Right kidney (tissue), 1 donor: ENCODE data around the gene CAVIN3.
"Not testable (repeated sequence)": the region's sequence is repeated elsewhere in the genome, so short reads cannot be mapped to it uniquely, and the experiment has no call there.

Experiments used
- DNase-seq: peaks from one replicate; pipeline ENCODE4 v3.0.0-alpha.2; 2016

CAVIN3 gene

DNA sequence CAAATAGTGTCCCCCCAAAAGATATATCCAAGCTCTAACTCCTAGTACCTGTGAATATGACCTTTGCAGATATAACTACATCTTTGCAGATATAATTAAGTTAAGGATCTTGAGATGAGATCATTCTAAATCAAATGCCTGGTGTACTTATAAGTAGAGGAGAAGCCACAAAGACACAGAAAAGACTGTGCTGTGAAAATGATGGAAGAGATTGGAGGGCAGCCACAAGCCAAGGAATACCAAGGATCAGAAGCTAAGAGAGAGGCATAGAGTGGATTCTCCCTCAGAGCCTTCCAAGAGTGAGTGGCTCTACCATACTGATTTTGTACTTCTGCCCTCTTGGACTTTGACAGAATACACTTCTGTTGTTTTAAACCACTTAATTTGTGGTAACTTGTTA lies 7.5 kb upstream of the CAVIN3 start:
- no peak for DNase-seq

DNA sequence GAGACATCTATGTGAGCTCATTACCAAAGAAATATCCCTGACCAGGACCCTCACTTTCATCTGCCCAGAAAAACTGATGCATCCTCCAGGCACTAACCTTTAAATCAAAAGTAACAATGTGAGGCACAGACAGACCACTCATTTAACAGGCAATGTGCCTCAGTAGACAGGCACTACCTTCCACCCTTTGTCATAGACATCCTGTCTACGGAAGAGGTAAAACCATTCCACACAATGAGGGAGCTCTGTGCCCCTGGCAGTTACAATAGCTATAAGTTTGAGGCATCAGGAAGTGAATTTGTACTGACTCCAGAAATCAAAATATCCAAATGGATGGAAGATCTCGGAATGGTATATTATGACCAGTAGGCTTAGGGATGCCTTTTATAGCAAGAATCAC lies 6.7 kb upstream of the CAVIN3 start:
- DNase-seq: no peak

DNA sequence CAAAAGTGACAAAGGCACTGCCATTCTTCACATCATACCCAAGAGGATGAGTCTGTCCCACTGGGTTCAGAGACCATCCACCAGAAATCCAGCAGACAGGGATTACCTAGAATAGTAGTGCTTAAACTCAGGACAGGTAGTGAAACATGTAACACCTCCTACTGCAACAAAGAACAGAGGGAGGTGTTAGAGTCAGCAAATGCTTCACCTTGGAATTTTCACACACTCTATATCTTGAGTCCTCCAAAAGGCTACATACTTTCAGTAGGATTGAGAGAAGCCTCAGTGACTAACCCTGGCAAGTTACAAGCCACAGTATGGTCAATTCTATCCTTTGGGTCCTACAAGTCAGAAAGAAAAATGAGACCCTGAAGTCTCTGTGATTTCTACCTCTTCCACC lies 6.0 kb upstream of the CAVIN3 start:
- no peak for DNase-seq

DNA sequence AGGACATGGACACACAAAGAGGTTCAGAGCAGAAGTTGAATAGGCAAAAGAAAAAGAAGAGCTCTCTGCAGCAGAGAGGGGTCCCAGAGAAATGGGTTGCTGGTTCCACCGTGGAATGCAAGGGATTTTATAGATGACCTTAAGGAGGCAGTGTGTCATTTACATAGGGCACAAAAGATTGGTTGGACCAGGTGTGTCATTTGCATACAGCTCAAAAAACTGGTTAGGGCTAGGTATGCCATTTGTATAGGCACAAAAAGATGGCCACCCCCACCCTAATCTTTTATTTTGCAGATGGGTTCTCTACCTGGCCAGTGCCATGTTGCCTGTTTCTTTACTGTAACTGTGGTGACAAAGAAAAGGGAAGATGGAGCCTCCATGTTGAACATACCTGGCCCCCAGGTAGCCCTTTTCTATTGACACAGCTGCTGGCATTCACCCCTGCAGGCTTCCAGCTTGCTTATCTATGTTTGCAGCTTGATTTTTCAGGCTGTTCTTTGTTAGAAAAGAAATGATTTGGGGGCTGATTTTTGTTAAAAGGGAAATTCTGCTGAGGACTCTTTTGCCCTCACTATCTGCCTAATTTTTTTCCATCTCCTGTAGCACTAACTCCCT lies 3.1 kb upstream of the CAVIN3 start:
- DNase-seq: no peak

DNA sequence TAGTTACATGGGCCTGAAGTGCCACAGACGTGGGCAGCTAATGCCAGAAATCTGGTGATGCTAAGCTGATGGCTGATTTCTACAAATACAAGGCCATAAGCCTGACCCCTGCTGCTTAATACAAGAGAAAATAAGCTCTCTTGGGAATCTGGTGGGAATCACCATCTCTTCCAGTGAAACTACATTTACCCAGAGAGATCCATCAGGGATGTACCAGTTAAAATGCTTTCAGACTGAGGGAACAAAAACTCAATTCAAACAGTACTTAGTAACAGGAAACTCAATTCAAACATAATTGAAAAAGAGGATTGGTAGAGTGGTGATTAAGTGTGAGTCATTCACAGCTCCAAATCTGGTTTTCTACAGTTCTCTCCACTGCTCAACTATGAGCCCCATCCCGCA lies 1.7 kb upstream of the CAVIN3 start:
- DNase-seq: no peak

DNA sequence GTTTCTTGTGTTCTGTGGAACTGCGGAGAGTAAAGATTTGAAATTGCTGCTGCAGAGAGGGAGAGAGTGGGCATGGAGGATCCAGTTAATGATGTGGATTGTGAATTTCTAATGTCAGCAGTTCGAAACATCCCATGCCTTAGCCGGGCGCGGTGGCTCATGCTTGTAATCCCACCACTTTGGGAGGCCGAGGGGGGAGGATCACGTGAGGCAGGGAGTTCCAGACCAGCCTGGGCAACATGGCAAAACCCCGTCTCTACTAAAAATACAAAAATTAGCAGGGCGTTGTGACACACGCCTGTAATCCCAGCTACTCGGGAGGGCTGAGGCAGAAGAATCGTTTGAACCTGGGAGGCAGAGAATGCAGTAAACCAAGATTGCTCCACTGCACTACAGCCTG lies 1.1 kb upstream of the CAVIN3 start:
- no peak for DNase-seq

DNA sequence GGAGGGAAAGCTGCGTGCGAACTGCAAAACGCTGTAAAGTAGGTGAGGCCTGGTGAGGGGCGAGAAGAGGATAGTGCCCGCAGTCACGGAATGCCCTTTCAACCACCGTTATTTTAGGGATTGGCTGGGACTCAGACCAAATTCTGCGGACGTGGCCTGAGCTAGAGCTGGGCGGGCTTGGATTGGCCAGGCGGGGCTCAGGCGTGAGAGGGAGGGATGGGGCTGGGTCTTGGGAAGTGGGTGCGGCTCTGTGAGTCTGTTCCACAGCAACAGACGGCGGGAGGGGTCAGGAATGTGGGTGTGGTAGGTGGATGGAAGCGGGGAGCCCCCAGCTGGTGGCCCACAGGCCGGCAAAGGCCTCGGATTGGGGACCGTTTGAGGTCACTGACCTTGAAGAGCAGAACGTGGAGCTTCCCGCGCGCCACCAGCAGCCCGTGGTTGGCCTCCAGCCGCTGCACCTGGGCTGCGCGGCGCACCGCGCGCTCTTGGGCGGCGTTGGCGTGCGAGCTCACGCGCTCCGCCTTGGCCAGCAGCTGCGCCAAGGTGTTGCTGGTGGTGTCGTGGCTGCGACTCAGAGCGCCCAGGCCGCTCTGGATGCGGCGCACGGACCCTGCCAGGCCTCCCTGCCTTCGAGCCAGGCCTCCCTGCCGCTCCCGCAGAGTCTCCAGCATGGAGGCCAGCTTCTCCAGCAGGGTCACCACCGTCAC lies 444 bp downstream of the CAVIN3 start:
- DNase-seq: peak; percentile 92

DNA sequence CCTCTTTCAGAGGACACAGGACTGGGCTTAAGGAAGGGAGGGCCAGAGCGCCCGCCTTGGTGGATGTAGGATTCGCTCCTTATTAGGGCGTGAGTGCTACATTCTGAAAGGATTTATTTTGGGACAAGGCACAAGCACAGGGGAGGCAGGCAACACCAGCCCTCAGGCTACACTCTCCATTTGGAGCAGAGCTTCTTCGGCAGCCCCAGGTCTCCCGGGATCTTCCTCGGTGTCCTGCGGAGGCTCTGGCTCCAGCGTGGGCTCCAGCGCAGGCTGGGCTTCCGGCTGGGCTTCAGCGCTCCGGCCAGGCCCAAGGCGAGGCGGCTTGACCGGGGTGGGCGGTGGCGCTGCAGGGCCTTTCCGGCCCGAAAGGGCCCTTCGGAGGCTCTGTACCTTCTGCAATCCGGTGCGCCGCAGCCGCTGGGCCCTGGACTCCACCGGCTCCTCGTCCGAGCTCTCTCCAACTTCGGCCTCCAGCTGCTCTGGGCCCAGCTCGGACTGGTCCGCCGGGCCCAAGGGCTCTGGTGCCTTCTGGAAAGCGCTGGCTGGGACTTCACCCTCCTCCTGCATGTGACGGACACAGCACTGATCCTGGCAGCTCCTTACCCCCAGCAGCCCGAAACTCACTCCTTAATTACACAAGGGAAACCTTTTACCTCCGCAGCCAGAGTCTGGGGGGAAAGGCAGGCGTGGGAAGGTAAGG lies 1.1 kb downstream of the CAVIN3 start:
- DNase-seq: peak; percentile 84

DNA sequence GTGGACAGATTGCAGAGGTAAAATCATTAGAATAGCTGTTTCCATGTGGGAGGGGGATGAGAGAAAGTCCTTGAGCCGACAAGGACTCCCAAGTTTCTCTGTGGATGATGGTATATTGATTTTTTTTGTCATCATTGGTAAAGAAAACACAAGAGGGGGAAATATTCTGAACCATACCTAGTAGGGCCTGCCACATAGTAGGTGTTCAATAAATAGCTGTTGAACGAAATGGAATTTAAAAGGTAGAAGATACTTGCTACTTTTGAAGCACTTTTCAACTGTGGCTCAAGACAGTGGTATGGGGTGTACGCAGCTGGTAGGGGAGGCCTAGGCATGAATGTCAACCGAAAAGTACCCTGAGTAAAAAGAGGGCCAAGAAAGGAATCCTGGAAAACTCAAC lies 2.1 kb downstream of the CAVIN3 start:
- no peak for DNase-seq

DNA sequence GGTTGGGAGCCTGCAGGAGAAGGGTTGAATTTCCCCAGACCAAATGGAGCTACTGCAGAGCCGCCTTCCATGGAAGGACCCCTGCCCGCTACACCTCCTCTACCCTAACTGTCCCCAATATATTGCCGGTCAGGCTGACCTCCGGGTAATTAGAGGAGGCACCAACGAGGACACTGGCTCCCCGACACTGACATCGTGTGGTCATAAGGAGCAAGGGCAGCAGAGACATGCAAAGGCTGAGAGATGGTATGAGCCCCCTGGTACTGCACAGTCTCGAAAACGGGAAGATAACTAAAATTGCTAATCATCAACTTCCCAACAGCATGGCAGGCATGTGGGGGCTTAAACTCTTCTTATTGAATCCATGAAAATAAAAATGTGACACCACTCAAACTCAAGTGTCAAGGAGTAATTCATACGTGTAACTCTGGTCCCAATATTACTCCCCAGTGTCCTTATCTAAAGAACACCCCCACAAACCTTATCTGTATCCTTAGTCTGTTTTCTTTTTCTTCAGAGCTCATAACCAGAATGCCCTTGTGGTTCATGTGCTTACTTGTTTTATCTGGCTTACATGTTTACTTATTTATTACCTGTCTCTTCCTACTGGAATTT lies 4.4 kb downstream of the CAVIN3 start:
- no peak for DNase-seq

DNA sequence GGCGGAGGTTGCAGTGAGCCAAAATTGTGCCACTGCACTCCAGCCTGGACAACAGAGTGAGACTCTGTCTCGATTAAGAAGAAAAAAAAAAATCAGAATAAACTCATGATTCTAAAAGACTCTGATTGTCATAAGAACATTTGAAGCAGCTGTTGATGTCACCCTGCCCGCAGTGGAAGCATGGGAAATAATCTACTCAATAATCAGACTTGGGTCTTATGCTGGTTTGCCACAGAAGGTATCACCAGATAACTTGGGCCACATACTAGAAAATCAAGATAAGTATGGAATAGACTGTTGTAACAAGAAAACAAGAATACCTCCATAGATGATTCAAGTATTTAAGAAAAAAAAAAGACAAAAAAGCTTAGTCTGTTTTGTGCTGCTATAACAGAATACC lies 8.2 kb downstream of the CAVIN3 start:
- no peak for DNase-seq

DNA sequence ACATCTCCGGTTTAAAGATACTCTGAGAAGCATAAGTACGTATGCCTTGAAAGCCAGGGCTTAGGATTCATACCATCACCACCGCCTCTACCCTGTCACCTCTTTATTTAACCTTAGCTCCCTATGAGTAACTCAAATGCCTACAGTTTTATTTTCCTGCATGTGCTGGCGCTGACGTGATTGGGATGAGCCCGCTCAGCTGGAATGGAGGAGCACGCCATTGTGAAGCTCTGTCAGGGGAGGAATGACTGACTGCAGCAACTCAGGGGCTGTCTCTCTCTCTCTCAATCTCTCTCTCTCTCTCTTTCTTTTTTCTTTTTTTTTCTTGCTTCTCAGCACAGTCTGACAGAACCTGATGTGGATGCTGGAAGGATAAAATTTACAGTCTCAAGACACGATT lies 12.4 kb downstream of the CAVIN3 start:
- no peak for DNase-seq

DNA sequence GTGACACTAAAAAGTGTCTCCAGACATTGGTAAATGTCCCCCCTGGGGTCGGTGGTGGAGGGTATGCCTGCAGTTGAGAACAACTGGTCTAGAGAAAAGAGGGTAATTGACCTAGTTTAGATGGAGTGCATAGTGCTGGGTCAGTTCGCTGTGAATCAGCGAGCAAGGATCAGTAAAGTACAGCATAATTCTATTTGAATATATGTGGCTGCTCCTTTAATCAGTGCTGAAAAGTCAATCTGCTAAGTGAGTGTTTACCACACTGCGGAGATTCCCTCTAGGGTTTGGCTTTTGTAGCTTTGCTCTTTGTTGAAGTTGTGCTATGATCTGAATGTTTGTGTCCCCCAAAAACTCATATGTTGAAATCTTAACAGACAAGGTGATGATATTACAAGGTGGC lies 15.0 kb downstream of the CAVIN3 start:
- DNase-seq: no peak

DNA sequence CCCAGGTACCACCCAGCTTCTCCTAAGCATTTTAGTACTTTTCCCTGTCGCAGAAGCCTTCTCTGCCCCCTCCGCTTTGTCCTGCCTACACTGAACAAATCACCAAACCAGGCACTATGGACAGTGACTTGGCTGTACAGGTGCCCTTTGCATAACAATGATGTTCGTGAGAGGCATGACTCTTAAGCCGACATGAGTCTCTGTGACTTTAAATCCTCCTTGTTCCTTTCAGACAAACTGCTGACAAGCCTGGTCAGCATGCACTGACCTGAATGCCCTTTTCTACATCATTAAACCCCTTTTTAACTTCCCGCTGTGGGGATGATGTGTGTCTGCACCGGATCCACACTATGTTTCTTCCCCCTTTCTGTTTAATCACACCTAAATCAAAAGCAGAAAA lies 16.6 kb downstream of the CAVIN3 start:
- DNase-seq: no peak

DNA sequence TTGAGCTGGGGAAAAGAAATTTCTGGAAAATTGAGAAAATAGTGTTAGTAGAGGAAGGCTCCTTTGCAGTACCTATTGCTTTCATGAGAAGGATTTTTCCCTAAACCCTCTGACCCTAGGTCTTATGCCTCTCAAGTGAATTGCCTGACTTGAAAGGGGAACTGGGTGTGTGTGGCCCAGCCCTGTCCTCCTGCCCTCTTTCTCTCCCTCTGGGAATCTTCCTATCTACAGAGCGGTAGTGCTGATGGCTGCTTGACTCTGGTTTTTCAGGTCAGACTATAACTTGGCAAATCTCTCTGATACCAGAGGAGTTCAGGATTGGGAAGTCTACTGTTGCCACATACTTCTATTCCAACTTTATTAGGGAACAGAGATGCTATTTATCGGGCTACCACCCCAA lies 19.2 kb downstream of the CAVIN3 start:
- no peak for DNase-seq

DNA sequence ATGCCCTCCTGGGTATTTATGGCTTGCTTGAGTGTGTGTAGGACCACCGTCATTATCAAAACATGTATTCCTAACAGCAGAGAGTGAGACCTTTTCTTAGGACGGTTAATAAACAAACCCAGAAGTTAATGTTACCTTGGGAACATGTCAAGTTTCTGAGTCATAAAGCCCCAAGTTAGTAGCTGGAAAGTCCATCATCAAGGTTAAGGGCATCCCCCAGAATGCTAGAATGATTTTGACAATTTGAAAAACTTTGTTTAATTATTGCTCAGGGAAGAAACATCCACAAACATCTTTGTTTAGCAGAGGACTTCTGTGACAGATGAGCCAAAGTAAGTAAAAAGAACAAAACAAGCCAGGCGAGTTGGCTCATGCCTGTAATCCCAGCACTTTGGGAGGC lies 20.0 kb downstream of the CAVIN3 start:
- DNase-seq: no peak

DNA sequence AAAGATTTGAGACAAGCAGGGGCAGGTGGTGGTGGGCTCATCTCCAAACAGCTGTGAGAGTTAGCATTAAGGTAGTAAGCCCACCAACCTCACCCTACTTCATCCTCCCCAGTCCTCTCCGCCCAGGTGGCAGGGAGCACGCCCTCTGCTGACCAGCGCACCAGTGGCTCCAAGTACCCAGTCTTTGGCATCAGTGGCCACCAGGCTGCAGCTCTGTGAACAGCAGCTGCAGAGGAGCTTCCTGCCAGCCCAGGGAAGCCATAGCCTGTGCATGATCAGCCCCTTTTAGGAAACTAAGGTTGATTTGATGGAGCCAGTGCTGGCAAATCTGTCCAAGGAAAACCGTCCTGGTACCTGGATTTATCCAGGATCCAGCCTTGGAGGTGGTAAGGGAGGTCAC lies 21.7 kb downstream of the CAVIN3 start:
- DNase-seq: no peak

DNA sequence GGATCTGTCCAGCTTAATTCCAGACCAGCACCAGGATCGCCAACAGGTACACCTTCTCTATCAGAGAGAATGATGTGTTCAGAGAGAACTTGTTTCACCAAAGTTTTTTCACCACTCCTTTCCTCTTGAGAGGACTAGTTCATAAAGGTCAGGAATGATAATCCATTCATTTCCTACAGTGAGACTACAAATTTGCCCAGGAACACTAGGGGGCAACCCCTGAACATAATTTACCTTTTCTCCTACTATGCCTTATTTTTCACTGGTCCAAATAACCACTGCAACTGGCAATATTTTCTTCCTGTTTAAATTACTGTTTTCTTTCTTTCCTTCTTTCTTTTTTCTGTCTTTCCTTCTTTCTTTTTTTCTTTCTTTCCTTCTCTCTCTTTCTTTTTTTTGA lies 22.5 kb downstream of the CAVIN3 start:
- DNase-seq: no peak

DNA sequence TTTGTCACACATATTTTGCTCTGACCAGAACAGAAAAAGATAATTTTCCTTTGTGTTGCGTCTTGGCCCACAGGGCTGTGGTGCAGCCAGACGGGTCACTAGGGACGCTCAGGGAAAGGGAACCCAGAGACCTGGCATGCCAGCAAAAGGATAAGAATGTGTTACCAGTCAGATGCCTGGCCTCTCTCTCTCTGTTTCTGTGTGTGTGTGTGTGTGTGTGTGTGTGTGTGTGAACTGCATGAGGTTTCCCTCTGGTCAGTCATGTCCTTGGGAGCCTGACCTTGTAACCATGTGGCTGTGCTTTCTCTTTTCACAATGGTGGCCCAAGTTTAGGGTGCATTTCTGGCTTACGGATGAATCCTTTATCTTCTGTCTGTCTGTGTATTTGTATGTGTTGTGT lies 35.3 kb downstream of the CAVIN3 start:
- no peak for DNase-seq

DNA sequence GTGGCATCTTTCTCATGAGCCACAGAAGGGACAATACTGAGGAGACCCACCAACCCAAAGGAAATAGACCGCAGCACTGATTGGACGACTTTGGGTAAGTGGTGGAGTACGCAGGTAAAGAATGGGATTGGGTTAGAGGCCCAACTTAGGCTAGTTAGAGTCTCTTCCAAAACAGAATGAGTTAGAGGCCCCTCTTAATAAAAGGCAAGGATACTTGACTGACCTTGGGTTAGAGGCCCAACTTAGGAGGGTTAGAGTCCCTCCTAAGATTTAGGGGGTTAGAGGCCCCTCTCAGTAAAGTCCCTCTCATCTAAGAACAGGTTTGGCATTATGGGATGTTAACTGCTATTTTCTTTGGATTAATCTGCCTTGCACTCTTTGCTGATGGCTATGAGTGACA lies 36.1 kb downstream of the CAVIN3 start:
- DNase-seq: no peak

DNA sequence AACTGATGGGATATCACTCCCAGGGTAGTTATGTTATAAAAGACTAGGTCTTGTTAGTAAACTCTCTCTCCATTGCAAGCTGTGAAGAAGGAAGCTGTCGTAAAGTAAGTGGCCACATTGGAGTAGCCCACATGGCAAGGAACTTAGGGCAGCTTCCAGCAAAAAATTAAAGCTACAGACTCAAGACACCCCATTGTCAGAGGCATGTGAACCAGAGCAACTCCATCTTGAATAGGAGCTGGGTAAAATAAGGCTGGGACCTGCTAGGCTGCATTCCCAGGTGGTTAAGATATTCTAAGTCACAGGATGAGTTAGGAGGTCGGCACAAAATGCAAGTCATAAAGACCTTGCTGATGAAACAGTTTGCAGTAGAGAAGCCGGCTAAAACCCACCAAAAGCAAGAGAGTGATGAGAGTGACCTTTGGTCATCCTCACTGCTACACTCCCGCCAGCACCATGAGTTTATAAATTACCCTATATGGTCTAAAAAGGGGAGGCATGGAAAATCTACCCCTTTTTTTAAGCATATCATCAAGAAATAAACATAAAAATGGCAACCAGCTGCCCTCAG lies 36.8 kb downstream of the CAVIN3 start:
- no peak for DNase-seq

DNA sequence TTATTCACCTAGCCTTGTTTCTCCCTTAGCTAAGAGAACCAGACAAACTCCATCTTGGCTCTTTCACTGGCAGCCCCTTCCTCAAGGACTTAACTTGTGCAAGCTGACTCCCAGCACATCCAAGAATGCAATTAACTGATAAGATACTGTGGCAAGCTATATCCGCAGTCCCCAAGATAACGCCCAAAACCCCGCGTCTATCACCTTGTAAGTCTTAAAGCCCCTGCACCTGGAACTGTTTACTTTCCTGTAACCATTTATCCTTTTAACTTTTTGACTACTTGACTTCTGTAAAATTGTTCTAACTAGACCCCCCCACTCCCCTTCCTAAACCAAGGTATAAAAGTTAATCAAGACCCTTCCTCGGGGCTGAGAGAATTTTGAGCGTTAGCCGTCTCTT lies 39.5 kb downstream of the CAVIN3 start:
- not testable (repeated sequence) for DNase-seq

DNA sequence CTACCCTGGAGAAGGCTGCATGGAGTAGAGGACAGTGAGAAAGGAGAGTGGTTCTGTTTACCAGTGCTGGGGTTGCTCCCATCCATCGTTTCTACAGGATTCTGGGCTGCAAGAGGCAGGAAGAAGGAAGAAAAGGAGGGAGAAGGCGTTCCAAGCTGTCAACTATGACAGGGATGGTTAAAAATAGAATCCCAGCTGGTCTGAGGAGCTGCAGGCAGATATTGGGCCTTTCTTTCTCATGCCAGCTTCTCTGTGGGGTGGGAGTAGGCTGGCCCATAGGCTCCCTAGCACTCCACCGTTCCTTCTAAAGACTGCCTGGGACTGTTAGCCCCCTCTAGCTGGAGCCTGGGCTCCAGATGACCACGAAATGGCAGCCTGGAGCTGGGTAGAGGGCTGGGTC lies 47.1 kb downstream of the CAVIN3 start:
- DNase-seq: no peak
